GM12892 (cell line): Measurements from ENCODE around the gene IL1RAPL1.

Experiments used
- DNase-seq: peaks from one replicate; pipeline ENCODE4 v3.0.0; 2011; ENCODE audit not compliant: insufficient read length
- FAIRE-seq: peaks from 2 replicates; lab custom pipeline; 2011; peaks lifted over from hg19 to GRCh38; lab: Jason Lieb, UNC
- POLR2A ChIP-seq: IDR thresholded peaks from 2 replicates; pipeline ENCODE4 v1.6.1; 2011; ENCODE audit warnings: low read depth, low read length, control low read depth
- POLR2AphosphoS5 ChIP-seq: IDR thresholded peaks from 2 replicates; pipeline ENCODE4 v1.6.1; 2011; ENCODE audit warnings: low read depth, low read length, control low read depth
- TAF1 ChIP-seq: IDR thresholded peaks from 2 replicates; pipeline ENCODE4 v1.6.1; 2011; ENCODE audit warnings: low read depth, mild to moderate bottlenecking, control low read depth, low read length, borderline replicate concordance

Gene IL1RAPL1

GRCh38 chrX:29407357-29407756 is 820.1 kb downstream of the IL1RAPL1 start:
- TF ChIP-seq POLR2A (no peak), POLR2AphosphoS5 (no peak), TAF1 (no peak)
- DNase-seq, result no peak
- FAIRE-seq, result no peak

GRCh38 chrX:29419774-29420553 is 832.7 kb downstream of the IL1RAPL1 start:
- DNase-seq (no peak), FAIRE-seq (no peak)
- no peak for TF ChIP-seq TAF1
- TF ChIP-seq POLR2A, result no peak
- no peak for TF ChIP-seq POLR2AphosphoS5

GRCh38 chrX:29422034-29422433 is 834.8 kb downstream of the IL1RAPL1 start:
- DNase-seq (no peak), FAIRE-seq (no peak)
- TF ChIP-seq POLR2A (no peak), POLR2AphosphoS5 (no peak), TAF1 (no peak)

DNA sequence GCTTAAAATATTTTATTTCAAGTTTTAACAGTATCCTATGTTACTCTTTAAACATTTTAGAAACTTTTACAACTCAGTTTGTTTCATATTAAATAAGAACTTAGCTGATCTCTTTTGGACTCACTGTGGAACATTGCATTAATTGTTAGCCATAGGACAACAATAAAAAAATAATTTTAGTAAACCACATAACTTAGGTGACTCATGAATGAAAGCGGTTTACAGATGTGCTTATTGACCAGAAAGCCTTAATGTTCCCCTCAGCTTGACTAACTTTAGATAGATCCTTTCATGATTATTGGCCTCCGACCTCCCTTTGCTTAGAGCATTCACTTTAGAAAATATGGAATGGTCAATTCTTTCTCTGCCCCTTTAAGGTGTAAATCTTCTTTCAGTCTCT is 844.6 kb downstream of the IL1RAPL1 start:
- DNase-seq (no peak), FAIRE-seq (no peak)

GRCh38 chrX:29432534-29432933 is 845.3 kb downstream of the IL1RAPL1 start:
- TF ChIP-seq POLR2A, result no peak
- no peak for TF ChIP-seq TAF1
- TF ChIP-seq POLR2AphosphoS5, result no peak
- DNase-seq (no peak), FAIRE-seq (no peak)

More for the DNA sequence above, 844.6 kb downstream of the IL1RAPL1 start:
- TF ChIP-seq POLR2AphosphoS5, result no peak
- TF ChIP-seq POLR2A, result no peak
- TF ChIP-seq TAF1, result no peak

DNA sequence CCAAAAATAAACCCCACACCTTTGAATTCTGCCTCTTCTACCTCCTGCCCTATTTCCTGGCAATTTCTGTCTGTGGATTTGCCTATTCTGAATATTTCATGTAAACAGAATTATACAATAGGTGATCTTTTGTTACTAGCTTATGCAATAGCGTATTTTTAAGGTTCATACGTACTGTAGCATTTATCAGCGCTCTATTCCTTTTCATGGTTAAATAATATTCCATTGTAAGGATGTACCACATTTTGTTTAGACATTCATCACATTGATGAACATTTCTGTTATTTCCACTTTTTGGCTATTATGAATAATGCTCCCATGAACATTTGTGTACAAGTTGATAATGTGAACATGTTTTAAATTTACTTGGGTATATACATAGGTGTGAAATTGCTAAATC is 847.7 kb downstream of the IL1RAPL1 start:
- FAIRE-seq (no peak), DNase-seq (no peak)
- TF ChIP-seq TAF1 (no peak), POLR2AphosphoS5 (no peak), POLR2A (no peak)

DNA sequence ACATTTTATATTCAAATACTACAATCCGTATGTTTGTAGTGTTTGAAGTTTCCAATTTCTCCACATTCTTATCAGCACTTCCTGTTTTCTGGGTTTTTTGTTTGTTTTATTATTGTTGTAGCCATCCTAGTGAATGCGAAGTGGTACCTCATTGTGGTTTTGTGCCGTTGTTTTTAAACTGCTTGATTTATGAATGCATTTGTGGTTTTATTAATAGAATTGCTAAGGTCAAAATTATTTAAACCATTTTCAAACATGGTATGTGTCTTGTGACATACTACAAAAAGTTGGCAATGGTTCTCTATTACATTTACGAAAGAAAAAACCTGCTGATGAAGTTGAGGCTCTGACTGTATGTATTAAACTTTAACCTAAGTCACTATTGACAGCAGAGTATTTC is 848.1 kb downstream of the IL1RAPL1 start:
- TF ChIP-seq POLR2AphosphoS5 (no peak), POLR2A (no peak), TAF1 (no peak)
- DNase-seq, result no peak
- FAIRE-seq, result no peak

DNA sequence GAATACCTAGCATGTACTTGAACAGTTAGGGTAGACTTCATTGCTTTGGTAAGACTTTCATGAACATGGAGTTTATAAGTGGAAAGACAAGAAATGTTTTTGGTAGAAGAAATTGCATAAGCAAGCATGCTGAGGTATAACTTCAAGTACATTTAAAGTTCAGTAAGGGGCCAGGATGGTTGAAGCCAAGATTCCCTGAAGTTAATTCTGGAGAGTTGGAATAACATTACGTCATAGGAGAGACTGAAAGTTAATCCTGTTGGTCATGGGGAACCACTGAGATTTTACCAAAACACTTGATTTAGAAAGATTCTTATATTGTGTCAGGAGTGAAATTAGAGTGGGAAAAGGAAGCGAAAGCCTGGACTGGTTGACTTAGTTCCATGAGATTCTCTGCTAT is 860.6 kb downstream of the IL1RAPL1 start:
- FAIRE-seq (no peak), DNase-seq (no peak)
- TF ChIP-seq TAF1 (no peak), POLR2AphosphoS5 (no peak), POLR2A (no peak)

GRCh38 chrX:29453333-29453732 is 866.1 kb downstream of the IL1RAPL1 start:
- TF ChIP-seq POLR2AphosphoS5, result no peak
- TF ChIP-seq POLR2A, result no peak
- no peak for TF ChIP-seq TAF1
- DNase-seq, result no peak
- no peak for FAIRE-seq

DNA sequence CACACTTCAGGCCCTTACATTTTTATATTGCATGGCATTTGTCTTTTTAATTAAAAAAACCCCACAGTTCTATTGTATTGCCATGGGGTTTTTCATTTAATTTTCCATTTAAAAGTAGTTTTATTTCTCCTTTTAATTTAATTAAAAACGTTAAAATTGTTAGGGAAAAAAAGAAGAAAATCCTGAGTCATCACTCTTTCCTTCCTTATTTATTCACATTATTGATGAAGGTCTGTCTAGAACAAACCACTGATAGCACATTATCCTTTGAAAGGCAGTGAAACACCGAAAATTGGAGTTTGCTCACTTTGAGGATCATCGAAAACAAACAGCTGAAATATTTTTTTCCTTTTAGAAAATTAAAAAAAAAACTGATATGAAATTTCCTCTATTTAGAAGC is 868.5 kb downstream of the IL1RAPL1 start:
- DNase-seq, result no peak
- FAIRE-seq, result no peak
- TF ChIP-seq POLR2A, result no peak
- no peak for TF ChIP-seq TAF1
- TF ChIP-seq POLR2AphosphoS5, result no peak

GRCh38 chrX:29461039-29461438 is 873.8 kb downstream of the IL1RAPL1 start:
- DNase-seq, result no peak
- TF ChIP-seq POLR2AphosphoS5, result no peak
- TF ChIP-seq POLR2A, result no peak
- TF ChIP-seq TAF1, result no peak
- no peak for FAIRE-seq

GRCh38 chrX:29466456-29466855 is 879.2 kb downstream of the IL1RAPL1 start:
- TF ChIP-seq POLR2A (no peak), POLR2AphosphoS5 (no peak), TAF1 (no peak)

More at GRCh38 chrX:29466456-29466855, 879.2 kb downstream of the IL1RAPL1 start:
- no peak for DNase-seq
- FAIRE-seq, result no peak
